Measurements from ENCODE around the gene HBS1L.

Gene HBS1L

DNA sequence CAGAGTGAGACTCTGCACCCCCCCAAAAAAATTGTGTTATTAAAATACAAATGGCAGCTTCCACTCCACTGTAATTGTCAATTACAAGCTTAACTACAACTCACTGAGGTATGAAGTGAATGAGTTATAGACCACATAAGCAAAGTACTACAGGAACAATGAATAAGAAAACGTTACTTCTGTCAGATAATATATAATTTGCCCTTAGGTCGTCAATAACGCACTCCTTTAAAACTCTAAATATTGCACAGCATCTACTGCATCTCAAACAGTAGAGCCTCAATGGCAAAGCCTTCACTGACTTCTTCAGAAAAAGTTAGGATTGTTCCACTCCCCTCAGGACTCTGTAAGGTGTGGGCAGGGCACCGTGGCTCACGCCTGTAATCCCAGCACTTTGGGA is 2.0 kb upstream of the HBS1L start:
- Histone ChIP-seq H3K36me3 (ENCODE audit: insufficient read depth, low read length) (no peaks in the 10 kb centered on the region), H3K9ac (ENCODE audit: low read depth, low read length) (no peak overlapping the region), H3K4me2 (ENCODE audit: low read length) (no peak overlapping the region), H3K4me3 (ENCODE audit: low read length) (no peak overlapping the region), H3K27me3 (ENCODE audit: control insufficient read depth, insufficient read depth, low read length) (peaks cover 12% of the 10 kb centered on the region), H3K9me3 (replicated peaks; ENCODE audit: low read length) (no peaks in the 10 kb centered on the region), H3K4me1 (ENCODE audit: control insufficient read depth, insufficient read depth, low read length) (peaks cover 13% of the 10 kb centered on the region)

DNA sequence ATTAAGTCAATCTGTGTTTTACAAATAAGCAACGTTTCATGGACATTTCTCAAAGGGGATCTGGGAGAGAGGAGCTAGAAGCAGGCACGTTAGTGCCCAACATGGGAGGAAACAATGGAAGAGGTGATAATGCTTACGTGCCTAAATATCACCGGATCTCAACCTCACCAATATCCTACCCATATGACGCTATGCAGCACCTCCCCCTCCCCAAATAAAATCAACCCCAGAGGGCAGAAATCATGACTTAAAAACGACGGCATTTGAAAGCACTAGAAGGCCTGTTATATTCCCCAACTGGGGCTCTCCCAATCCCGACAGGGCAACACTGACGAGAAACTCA is 425 bp downstream of the HBS1L start:
- Histone ChIP-seq H3K9me3 (replicated peaks; ENCODE audit: low read length) (no peaks in the 10 kb centered on the region), H3K9ac (ENCODE audit: low read depth, low read length) (peak overlapping the region; percentile 97), H3K4me1 (ENCODE audit: control insufficient read depth, insufficient read depth, low read length) (peaks cover 13% of the 10 kb centered on the region), H3K36me3 (ENCODE audit: insufficient read depth, low read length) (no peaks in the 10 kb centered on the region), H3K4me2 (ENCODE audit: low read length) (peak overlapping the region; percentile 88), H3K4me3 (ENCODE audit: low read length) (peak overlapping the region; percentile 91), H3K27me3 (ENCODE audit: control insufficient read depth, insufficient read depth, low read length) (no peaks in the 10 kb centered on the region)

DNA sequence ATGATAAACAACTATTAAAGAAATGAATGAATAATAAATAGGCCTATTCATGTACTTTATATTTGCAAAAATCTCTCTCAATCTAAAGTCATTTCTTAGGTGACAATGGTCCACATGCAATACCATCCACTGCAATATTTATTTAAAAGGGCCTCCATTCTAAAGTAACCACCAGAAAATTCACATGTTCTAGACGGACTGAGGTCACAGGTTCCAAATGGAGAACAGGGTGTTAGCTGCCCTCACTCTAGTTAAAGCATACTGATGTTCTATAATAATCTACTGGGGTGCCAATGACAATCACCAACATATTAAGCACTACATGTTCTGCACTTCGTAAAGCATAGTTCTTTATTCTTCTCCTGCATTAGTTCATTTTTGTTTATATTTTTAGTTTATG is 1.2 kb downstream of the HBS1L start:
- no peaks in the 10 kb centered on the region for H3K9me3 ChIP-seq (replicated peaks; ENCODE audit: low read length)
- no peaks in the 10 kb centered on the region for H3K27me3 ChIP-seq (ENCODE audit: control insufficient read depth, insufficient read depth, low read length)
- peak overlapping the region; percentile 88 for H3K4me2 ChIP-seq (ENCODE audit: low read length)
- peaks cover 13% of the 10 kb centered on the region for H3K4me1 ChIP-seq (ENCODE audit: control insufficient read depth, insufficient read depth, low read length)
- no peaks in the 10 kb centered on the region for H3K36me3 ChIP-seq (ENCODE audit: insufficient read depth, low read length)
- peak overlapping the region; percentile 97 for H3K9ac ChIP-seq (ENCODE audit: low read depth, low read length)
- H3K4me3 ChIP-seq (ENCODE audit: low read length) = peak overlapping the region; percentile 91

DNA sequence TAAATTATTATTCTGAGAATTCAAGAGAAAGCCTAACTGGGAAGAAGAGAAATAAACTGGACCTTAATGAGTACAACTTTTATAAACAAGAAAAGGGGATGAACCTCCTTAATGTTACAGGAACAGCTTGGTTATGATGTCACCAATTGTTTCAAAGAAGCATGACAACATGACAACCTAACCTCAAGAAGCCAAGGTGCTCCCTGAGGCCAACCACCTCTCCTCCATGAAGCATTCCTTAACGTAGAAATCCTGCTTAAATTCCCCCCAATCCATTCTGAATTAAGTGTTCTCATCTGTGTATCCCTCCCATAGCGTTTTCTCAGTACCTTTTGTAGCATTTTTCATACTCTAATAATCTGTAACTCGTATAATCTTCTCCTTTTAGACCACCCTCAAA is 1.7 kb downstream of the HBS1L start:
- H3K27me3 ChIP-seq (ENCODE audit: control insufficient read depth, insufficient read depth, low read length) = no peaks in the 10 kb centered on the region
- peaks cover 5% of the 10 kb centered on the region for H3K36me3 ChIP-seq (ENCODE audit: insufficient read depth, low read length)
- no peaks in the 10 kb centered on the region for H3K9me3 ChIP-seq (replicated peaks; ENCODE audit: low read length)
- no peak overlapping the region for H3K9ac ChIP-seq (ENCODE audit: low read depth, low read length)
- H3K4me1 ChIP-seq (ENCODE audit: control insufficient read depth, insufficient read depth, low read length) = peaks cover 13% of the 10 kb centered on the region
- peak overlapping the region; percentile 88 for H3K4me2 ChIP-seq (ENCODE audit: low read length)
- peak overlapping the region; percentile 91 for H3K4me3 ChIP-seq (ENCODE audit: low read length)

- no peaks in the 10 kb centered on the region for H3K27me3 ChIP-seq (ENCODE audit: control insufficient read depth, insufficient read depth, low read length)
These were observed 5.7 kb downstream of the HBS1L start for GRCh38 chr6:135048915-135049314.

DNA sequence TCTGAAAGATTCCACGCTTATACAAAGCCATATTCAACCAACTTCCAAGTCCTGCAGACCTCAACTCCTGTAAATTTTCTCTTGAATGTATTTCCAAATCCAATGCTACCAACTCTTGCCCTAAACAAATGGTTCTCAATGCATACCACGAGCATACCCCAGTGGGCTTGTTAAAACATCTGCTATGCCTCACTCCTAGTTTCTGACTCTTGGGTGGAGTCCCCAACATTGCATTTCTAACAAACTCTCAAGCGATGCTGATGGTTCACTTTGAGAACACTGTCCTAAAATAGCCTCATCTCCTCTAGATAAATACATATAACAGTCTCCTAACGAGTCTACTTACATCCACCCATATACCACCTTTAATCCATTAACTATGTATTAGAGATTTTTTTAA is 7.3 kb downstream of the HBS1L start:
- Histone ChIP-seq H3K4me2 (ENCODE audit: low read length) (no peak overlapping the region), H3K4me1 (ENCODE audit: control insufficient read depth, insufficient read depth, low read length) (peaks cover 6% of the 10 kb centered on the region), H3K36me3 (ENCODE audit: insufficient read depth, low read length) (peaks cover 12% of the 10 kb centered on the region), H3K4me3 (ENCODE audit: low read length) (no peak overlapping the region), H3K9ac (ENCODE audit: low read depth, low read length) (no peak overlapping the region), H3K9me3 (replicated peaks; ENCODE audit: low read length) (no peaks in the 10 kb centered on the region), H3K27me3 (ENCODE audit: control insufficient read depth, insufficient read depth, low read length) (no peaks in the 10 kb centered on the region)

More at GRCh38 chr6:135048915-135049314, 5.7 kb downstream of the HBS1L start:
- Histone ChIP-seq H3K4me2 (ENCODE audit: low read length) (no peak overlapping the region), H3K4me3 (ENCODE audit: low read length) (no peak overlapping the region), H3K36me3 (ENCODE audit: insufficient read depth, low read length) (peaks cover 12% of the 10 kb centered on the region), H3K4me1 (ENCODE audit: control insufficient read depth, insufficient read depth, low read length) (peaks cover 14% of the 10 kb centered on the region), H3K9ac (ENCODE audit: low read depth, low read length) (no peak overlapping the region), H3K9me3 (replicated peaks; ENCODE audit: low read length) (no peaks in the 10 kb centered on the region)

GRCh38 chr6:135046912-135047311 is 7.7 kb downstream of the HBS1L start:
- Histone ChIP-seq H3K4me2 (ENCODE audit: low read length) (no peak overlapping the region), H3K4me3 (ENCODE audit: low read length) (no peak overlapping the region), H3K9me3 (replicated peaks; ENCODE audit: low read length) (no peaks in the 10 kb centered on the region), H3K9ac (ENCODE audit: low read depth, low read length) (no peak overlapping the region), H3K36me3 (ENCODE audit: insufficient read depth, low read length) (peaks cover 12% of the 10 kb centered on the region), H3K27me3 (ENCODE audit: control insufficient read depth, insufficient read depth, low read length) (no peaks in the 10 kb centered on the region), H3K4me1 (ENCODE audit: control insufficient read depth, insufficient read depth, low read length) (peaks cover 6% of the 10 kb centered on the region)

DNA sequence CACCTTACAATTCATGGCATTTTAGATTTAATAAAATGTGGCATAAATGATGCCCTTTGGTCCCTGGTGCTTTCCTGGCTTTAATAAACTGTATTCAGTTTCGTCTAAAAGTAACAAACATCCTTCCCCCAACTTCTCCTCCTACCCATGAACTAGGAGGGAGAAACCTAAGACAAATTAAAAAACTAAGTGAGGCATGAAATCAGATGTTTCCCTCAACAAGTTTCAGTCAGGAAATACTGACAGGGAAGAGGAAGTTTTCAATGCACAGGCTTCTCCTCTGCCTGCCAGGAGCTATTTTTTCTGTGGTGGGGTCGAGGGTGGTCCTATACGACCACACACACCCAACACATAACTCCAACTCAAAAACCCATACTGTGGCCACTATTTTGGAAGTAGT is 10.0 kb downstream of the HBS1L start:
- H3K9ac ChIP-seq (ENCODE audit: low read depth, low read length) = no peak overlapping the region
- peaks cover 6% of the 10 kb centered on the region for H3K4me1 ChIP-seq (ENCODE audit: control insufficient read depth, insufficient read depth, low read length)
- no peaks in the 10 kb centered on the region for H3K9me3 ChIP-seq (replicated peaks; ENCODE audit: low read length)
- peaks cover 12% of the 10 kb centered on the region for H3K36me3 ChIP-seq (ENCODE audit: insufficient read depth, low read length)
- H3K4me3 ChIP-seq (ENCODE audit: low read length) = no peak overlapping the region
- no peak overlapping the region for H3K4me2 ChIP-seq (ENCODE audit: low read length)
- H3K27me3 ChIP-seq (ENCODE audit: control insufficient read depth, insufficient read depth, low read length) = no peaks in the 10 kb centered on the region

GRCh38 chr6:135043846-135044245 is 10.8 kb downstream of the HBS1L start:
- peaks cover 6% of the 10 kb centered on the region for H3K4me1 ChIP-seq (ENCODE audit: control insufficient read depth, insufficient read depth, low read length)
- no peak overlapping the region for H3K9ac ChIP-seq (ENCODE audit: low read depth, low read length)

DNA sequence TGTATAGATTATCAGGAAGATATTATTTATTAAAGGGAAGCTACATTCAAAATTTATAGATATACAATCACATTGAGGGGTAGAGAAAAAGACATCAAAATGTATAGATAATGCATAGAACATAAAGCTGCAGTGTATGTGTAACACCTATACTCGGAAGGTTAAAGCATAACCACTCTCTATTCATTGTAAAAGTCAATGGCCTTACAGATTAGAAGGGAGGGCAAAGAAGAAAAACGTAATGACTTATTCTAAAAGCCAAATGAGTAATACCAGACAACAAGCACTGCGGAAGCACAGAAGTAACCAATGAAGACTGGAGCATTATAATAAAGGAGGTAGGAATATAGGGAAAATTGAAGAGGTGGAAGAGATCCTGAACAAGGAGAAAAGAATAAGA is 11.3 kb downstream of the HBS1L start:
- Histone ChIP-seq H3K27me3 (ENCODE audit: control insufficient read depth, insufficient read depth, low read length) (no peaks in the 10 kb centered on the region), H3K36me3 (ENCODE audit: insufficient read depth, low read length) (peaks cover 18% of the 10 kb centered on the region)

More at GRCh38 chr6:135043846-135044245, 10.8 kb downstream of the HBS1L start:
- Histone ChIP-seq H3K9me3 (replicated peaks; ENCODE audit: low read length) (no peaks in the 10 kb centered on the region), H3K27me3 (ENCODE audit: control insufficient read depth, insufficient read depth, low read length) (no peaks in the 10 kb centered on the region), H3K4me2 (ENCODE audit: low read length) (no peak overlapping the region), H3K36me3 (ENCODE audit: insufficient read depth, low read length) (peaks cover 16% of the 10 kb centered on the region), H3K4me3 (ENCODE audit: low read length) (no peak overlapping the region)

DNA sequence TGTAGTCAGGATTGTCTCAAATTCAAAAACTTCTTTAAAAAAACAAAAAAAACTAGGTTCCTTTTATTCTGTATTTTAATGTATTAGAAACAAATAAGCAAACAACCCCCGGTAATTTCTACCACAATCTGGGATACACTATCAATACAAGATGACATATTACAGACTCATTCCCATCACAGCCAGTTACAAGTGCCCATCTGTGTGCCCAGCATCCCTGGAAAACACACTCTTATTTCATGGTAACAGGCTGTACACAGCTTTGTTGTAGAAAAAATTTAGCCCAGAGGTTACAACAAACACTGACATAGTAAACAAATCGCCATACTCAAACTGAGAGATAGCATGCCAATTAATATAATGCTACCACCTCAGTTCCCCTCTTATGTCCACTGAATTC is 16.3 kb downstream of the HBS1L start:
- no peaks in the 10 kb centered on the region for H3K27me3 ChIP-seq (ENCODE audit: control insufficient read depth, insufficient read depth, low read length)
- H3K9ac ChIP-seq (ENCODE audit: low read depth, low read length) = no peak overlapping the region
- H3K9me3 ChIP-seq (replicated peaks; ENCODE audit: low read length) = no peaks in the 10 kb centered on the region
- no peak overlapping the region for H3K4me2 ChIP-seq (ENCODE audit: low read length)
- peaks cover 25% of the 10 kb centered on the region for H3K36me3 ChIP-seq (ENCODE audit: insufficient read depth, low read length)
- no peaks in the 10 kb centered on the region for H3K4me1 ChIP-seq (ENCODE audit: control insufficient read depth, insufficient read depth, low read length)
- no peak overlapping the region for H3K4me3 ChIP-seq (ENCODE audit: low read length)

More for the DNA sequence above, 11.3 kb downstream of the HBS1L start:
- Histone ChIP-seq H3K4me3 (ENCODE audit: low read length) (no peak overlapping the region), H3K4me1 (ENCODE audit: control insufficient read depth, insufficient read depth, low read length) (peaks cover 6% of the 10 kb centered on the region), H3K9me3 (replicated peaks; ENCODE audit: low read length) (no peaks in the 10 kb centered on the region), H3K4me2 (ENCODE audit: low read length) (no peak overlapping the region), H3K9ac (ENCODE audit: low read depth, low read length) (no peak overlapping the region)

- no peaks in the 10 kb centered on the region for H3K4me1 ChIP-seq (ENCODE audit: control insufficient read depth, insufficient read depth, low read length)
- no peak overlapping the region for H3K4me3 ChIP-seq (ENCODE audit: low read length)
- H3K4me2 ChIP-seq (ENCODE audit: low read length) = no peak overlapping the region
- peaks cover 25% of the 10 kb centered on the region for H3K36me3 ChIP-seq (ENCODE audit: insufficient read depth, low read length)
- no peaks in the 10 kb centered on the region for H3K9me3 ChIP-seq (replicated peaks; ENCODE audit: low read length)
- no peak overlapping the region for H3K9ac ChIP-seq (ENCODE audit: low read depth, low read length)
- H3K27me3 ChIP-seq (ENCODE audit: control insufficient read depth, insufficient read depth, low read length) = no peaks in the 10 kb centered on the region
These were observed 17.1 kb downstream of the HBS1L start for GRCh38 chr6:135037541-135037940.
